B cell (primary cell): Measurements from ENCODE around the gene ANKRD29.

Source experiments
- EZH2 ChIP-seq: IDR thresholded peaks from 2 replicates; pipeline ENCODE4 v1.6.1; 2012; ENCODE audit warnings: borderline replicate concordance, low read depth, mild to moderate bottlenecking, moderate library complexity, low read length; ENCODE audit not compliant: insufficient read depth, poor library complexity, severe bottlenecking
- TF ChIP-seq, protein P1 (sequence below): fragments of 200-600 bp; IDR thresholded peaks from one replicate; pipeline ENCODE4 v1.8.0; 2022; ENCODE audit warnings: antibody characterized with exemption, mild to moderate bottlenecking

DNA sequence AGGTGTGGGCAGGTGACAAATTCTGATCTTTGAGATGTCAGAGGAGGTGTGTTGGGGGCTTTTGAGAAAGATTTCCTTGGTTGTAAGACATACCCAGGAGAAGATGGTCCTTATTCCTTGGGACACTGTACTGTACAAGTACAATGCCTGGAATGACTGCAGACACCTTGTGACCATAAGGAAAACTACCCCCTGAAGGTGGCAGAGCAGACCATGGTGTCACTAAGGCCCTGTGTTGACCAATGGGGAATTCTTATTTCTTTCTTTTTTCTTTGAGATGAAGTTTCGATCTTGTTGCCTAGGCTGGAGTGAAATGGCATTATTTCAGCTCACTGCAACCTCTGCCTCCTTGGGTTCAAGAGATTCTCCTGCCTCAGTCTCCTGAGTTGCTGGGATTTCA is 4.4 kb upstream of the ANKRD29 start:
- TF ChIP-seq, protein P1, sequence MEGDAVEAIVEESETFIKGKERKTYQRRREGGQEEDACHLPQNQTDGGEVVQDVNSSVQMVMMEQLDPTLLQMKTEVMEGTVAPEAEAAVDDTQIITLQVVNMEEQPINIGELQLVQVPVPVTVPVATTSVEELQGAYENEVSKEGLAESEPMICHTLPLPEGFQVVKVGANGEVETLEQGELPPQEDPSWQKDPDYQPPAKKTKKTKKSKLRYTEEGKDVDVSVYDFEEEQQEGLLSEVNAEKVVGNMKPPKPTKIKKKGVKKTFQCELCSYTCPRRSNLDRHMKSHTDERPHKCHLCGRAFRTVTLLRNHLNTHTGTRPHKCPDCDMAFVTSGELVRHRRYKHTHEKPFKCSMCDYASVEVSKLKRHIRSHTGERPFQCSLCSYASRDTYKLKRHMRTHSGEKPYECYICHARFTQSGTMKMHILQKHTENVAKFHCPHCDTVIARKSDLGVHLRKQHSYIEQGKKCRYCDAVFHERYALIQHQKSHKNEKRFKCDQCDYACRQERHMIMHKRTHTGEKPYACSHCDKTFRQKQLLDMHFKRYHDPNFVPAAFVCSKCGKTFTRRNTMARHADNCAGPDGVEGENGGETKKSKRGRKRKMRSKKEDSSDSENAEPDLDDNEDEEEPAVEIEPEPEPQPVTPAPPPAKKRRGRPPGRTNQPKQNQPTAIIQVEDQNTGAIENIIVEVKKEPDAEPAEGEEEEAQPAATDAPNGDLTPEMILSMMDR, result no peak
- no peak for TF ChIP-seq EZH2
